ENCODE measurements around the gene LGR6. TPM values are rescaled to one million over a fixed set of nuclear protein-coding genes. Genes with fewer than 3 reads are reported as not detected.
A peak's percentile ranks its signal among the peaks of the same experiment; 100 is the strongest.
"Not testable (repeated sequence)": the region's sequence is repeated elsewhere in the genome, so short reads cannot be mapped to it uniquely, and the experiment has no call there.

The LGR6 gene
- total RNA-seq, 4 donors from 2014 or later: 0.12 to 2.8 (median 0.48) TPM

GRCh38 chr1:202187041-202187671, 6.4 kb upstream of the LGR6 start:
- ATAC-seq: no peak
- no CpG with 5 or more reads among the region's 8 CpGs for WGBS, 2 donors (ENCODE audit: low coverage in 1 of 2)
- TF ChIP-seq POLR2AphosphoS5 (IDR thresholded peaks at IDR 0.05) (no peak), POLR2A (IDR thresholded peaks at IDR 0.05) (no peak)
- Histone ChIP-seq H3K4me1 (peaks cover 0 to 8% (median 2%) of the 10 kb centered on the region in 3 donors), H3K4me3 (no peak overlapping the region), H3K27ac (no peak overlapping the region), H3K9me3 (no peaks in the 10 kb centered on the region), H3K36me3 (no peaks in the 10 kb centered on the region), H3K27me3 (peaks cover 76% of the 10 kb centered on the region)

- Histone ChIP-seq H3K36me3 (no peaks in the 10 kb centered on the region), H3K4me3 (no peak overlapping the region), H3K27me3 (peaks cover 77% of the 10 kb centered on the region), H3K9me3 (no peaks in the 10 kb centered on the region), H3K4me1 (peaks cover 0 to 11% (median 2%) of the 10 kb centered on the region in 3 donors), H3K27ac (no peak overlapping the region)
- no peak for TF ChIP-seq CTCF (IDR thresholded peaks at IDR 0.05)
- no peak for TF ChIP-seq POLR2A (IDR thresholded peaks at IDR 0.05)
- ATAC-seq: no peak
- WGBS, 2 donors (ENCODE audit: low coverage in 1 of 2): 60 to 70% methylated on average over 1 to 2 of the region's 8 CpGs
These were observed 5.7 kb upstream of the LGR6 start for GRCh38 chr1:202187697-202188407.

- ATAC-seq: peak; percentile 49
- Histone ChIP-seq H3K9me3 (no peaks in the 10 kb centered on the region), H3K4me1 (peaks cover 0 to 25% (median 2%) of the 10 kb centered on the region in 3 donors), H3K27ac (no peak overlapping the region), H3K27me3 (peaks cover 77% of the 10 kb centered on the region), H3K4me3 (no peak overlapping the region), H3K36me3 (no peaks in the 10 kb centered on the region)
- WGBS, 2 donors (ENCODE audit: low coverage in 1 of 2): 80% methylated on average over 1 to 6 of the region's 20 CpGs
- TF ChIP-seq POLR2AphosphoS5 (IDR thresholded peaks at IDR 0.05) (no peak), EP300 (IDR thresholded peaks at IDR 0.05) (no peak), CTCF (IDR thresholded peaks at IDR 0.05) (peak in 3 of 4 experiments; percentile 44 to 93 (median 64)), POLR2A (IDR thresholded peaks at IDR 0.05) (no peak)
These were observed 4.4 kb upstream of the LGR6 start for GRCh38 chr1:202189001-202189790.

- WGBS, 2 donors (ENCODE audit: low coverage in 1 of 2): 60 to 89% methylated on average over 1 to 4 of the region's 7 CpGs
- Histone ChIP-seq H3K27ac (no peak overlapping the region), H3K4me1 (peaks cover 0 to 19% (median 0%) of the 10 kb centered on the region in 3 donors), H3K9me3 (no peaks in the 10 kb centered on the region), H3K36me3 (no peaks in the 10 kb centered on the region), H3K4me3 (no peak overlapping the region), H3K27me3 (peaks cover 77% of the 10 kb centered on the region)
- no peak for TF ChIP-seq POLR2AphosphoS5 (IDR thresholded peaks at IDR 0.05)
- TF ChIP-seq POLR2A (IDR thresholded peaks at IDR 0.05): no peak
- no peak for TF ChIP-seq CTCF (IDR thresholded peaks at IDR 0.05)
- TF ChIP-seq EP300 (IDR thresholded peaks at IDR 0.05): no peak
- no peak for ATAC-seq
These were observed 3.5 kb upstream of the LGR6 start for GRCh38 chr1:202189918-202190715.

- not testable (repeated sequence) for H3K27ac ChIP-seq, ATAC-seq
These were observed 2.2 kb upstream of the LGR6 start for GRCh38 chr1:202191391-202191790.

More at GRCh38 chr1:202191391-202191790, 2.2 kb upstream of the LGR6 start:
- Histone ChIP-seq H3K4me1 (peaks cover 0 to 17% (median 0%) of the 10 kb centered on the region in 3 donors), H3K27me3 (peaks cover 75% of the 10 kb centered on the region)
- H3K36me3 ChIP-seq, H3K4me3 ChIP-seq, H3K9me3 ChIP-seq: not testable (repeated sequence)
- no CpG with 5 or more reads among the region's 33 CpGs for WGBS, 2 donors (ENCODE audit: low coverage in 1 of 2)

Data from gastroesophageal sphincter (tissue), 4 donors.